H1 (cell line): ENCODE measurements around the gene NPAT. TPM values are rescaled to one million over a fixed set of nuclear protein-coding genes. Genes with fewer than 3 reads are reported as not detected.

Experiments
- SIX5 ChIP-seq: IDR thresholded peaks from 2 replicates; pipeline ENCODE4 v1.6.1; 2011; ENCODE audit warnings: mild to moderate bottlenecking, low read depth, low read length
- polyA plus RNA-seq, 7 experiments: library from polyadenylated mRNA; depleted of rRNA in 3 of 7; stranded (reverse) in 5 of 7; unstranded in 2 of 7; fragments of >200 nt in 5 of 7; fragments of 200-250 nt in 2 of 7; gene quantifications; 1 replicate in 5 of 7; 2 replicates in 1 of 7; 4 replicates in 1 of 7; pipeline versions ENCODE4 v1.2.1 to v1.2.3, GENCODE V29; 2011 to 2013; ENCODE audit warnings: missing spikeins in 2 of 7, mixed read lengths in 2 of 7
- total RNA-seq: library from RNA; stranded (reverse); fragmentation: NEBNext Ultra II Directional; extraction: Animal tissue kit (Norgen Biotek cat#: 25700); gene quantifications from 2 replicates; pipeline ENCODE4 v1.2.1, GENCODE V29; 2021
- TF ChIP-seq, protein P1 (sequence below): IDR thresholded peaks from 2 replicates; pipeline ENCODE4 v1.6.1; 2011; ENCODE audit warnings: low read depth, mild to moderate bottlenecking, low read length; ENCODE audit not compliant: insufficient read depth
- TF ChIP-seq, protein P2 (sequence below): IDR thresholded peaks from 2 replicates; pipeline ENCODE4 v1.6.1; 2012; ENCODE audit warnings: inconsistent platforms
- TF ChIP-seq, protein P3 (sequence below), 3 experiments: IDR thresholded peaks; 1 replicate in 2 of 3; 2 replicates in 1 of 3; pipeline versions ENCODE4 v1.5.1 to v1.6.1; 2011; ENCODE audit warnings: low read length in 3 of 3, mild to moderate bottlenecking in 3 of 3, inconsistent platforms in 2 of 3, low read depth in 1 of 3, moderate library complexity in 1 of 3; ENCODE audit not compliant: insufficient read depth in 1 of 3; ENCODE audit errors: control extremely low read depth in 1 of 3

NPAT gene
- total and polyA plus RNA-seq, 2 of the 8 experiments (the other 6 are each of a cell fraction or from before 2014, with no cell fraction given) = 4.6 to 23.4 TPM

DNA sequence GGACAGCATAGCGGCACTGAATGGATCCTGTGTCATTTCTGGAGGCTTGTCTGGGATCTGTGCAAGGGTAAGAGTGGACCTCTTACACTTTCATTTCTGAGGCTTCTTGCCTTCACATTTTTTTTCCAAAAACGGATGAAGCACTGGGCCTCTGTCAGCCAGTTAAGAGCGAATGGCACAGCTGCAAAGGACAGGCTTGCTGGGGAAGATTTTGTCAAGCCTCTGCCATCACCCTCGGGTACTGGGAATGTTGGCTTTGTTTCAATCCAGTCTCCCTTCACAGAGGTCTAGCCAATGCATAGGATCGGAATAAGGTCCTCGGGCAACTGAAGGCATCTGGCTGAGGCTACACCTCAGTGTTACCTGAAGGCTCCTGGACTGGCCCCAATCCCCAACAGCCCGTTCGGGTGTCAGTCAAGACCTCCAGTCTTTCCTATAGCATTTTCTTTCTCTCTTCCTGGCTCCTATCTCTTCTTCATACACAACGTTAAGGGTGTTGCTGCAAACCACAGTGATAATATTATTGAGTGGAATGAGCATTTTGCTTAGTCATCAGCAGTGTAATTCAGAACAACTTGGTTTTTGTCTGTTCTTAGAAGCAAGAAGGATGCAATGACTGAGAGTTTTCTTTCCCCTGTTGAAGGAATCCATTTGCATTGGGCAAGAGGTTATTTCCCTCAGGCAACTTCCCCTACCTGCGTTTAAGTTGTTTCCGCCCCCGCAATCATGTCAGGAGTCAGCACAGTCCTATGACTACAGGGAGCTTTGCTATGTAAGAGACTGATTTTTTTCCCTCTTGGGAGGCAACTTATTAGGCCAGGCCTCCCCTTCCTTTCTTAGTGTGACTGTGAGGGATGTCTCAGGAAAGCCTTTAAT, 22.8 kb downstream of the NPAT start (continued):
- TF ChIP-seq, protein P1, sequence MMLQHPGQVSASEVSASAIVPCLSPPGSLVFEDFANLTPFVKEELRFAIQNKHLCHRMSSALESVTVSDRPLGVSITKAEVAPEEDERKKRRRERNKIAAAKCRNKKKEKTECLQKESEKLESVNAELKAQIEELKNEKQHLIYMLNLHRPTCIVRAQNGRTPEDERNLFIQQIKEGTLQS = no peak
- TF ChIP-seq, protein P2, sequence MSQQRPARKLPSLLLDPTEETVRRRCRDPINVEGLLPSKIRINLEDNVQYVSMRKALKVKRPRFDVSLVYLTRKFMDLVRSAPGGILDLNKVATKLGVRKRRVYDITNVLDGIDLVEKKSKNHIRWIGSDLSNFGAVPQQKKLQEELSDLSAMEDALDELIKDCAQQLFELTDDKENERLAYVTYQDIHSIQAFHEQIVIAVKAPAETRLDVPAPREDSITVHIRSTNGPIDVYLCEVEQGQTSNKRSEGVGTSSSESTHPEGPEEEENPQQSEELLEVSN = no peak
- TF ChIP-seq SIX5 = no peak
- TF ChIP-seq, protein P3, sequence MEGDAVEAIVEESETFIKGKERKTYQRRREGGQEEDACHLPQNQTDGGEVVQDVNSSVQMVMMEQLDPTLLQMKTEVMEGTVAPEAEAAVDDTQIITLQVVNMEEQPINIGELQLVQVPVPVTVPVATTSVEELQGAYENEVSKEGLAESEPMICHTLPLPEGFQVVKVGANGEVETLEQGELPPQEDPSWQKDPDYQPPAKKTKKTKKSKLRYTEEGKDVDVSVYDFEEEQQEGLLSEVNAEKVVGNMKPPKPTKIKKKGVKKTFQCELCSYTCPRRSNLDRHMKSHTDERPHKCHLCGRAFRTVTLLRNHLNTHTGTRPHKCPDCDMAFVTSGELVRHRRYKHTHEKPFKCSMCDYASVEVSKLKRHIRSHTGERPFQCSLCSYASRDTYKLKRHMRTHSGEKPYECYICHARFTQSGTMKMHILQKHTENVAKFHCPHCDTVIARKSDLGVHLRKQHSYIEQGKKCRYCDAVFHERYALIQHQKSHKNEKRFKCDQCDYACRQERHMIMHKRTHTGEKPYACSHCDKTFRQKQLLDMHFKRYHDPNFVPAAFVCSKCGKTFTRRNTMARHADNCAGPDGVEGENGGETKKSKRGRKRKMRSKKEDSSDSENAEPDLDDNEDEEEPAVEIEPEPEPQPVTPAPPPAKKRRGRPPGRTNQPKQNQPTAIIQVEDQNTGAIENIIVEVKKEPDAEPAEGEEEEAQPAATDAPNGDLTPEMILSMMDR (IDR thresholded peaks at IDR 0.05; ENCODE audit: control extremely low read depth in 1 of 3, insufficient read depth in 1 of 3, low read depth in 1 of 3, low read length in 3 of 3) = no peak
